Naive B cell (primary cell): Measurements from ENCODE around the gene DCTN1. TPM values are rescaled to one million over a fixed set of nuclear protein-coding genes. Genes with fewer than 3 reads are reported as not detected.

ENCODE experiments used
- ATAC-seq, 2 donors: fragments of 150-1000 bp; cut with Tn5 transposase; 2 replicates each; pipeline ENCODE4 v1.10.0; 2021; ENCODE audit warnings: low read depth in 2 of 2, mild to moderate bottlenecking in 2 of 2, moderate library complexity in 2 of 2
- DNase-seq: peaks from one replicate; pipeline ENCODE4 v3.0.0; 2022
- H3K27ac Mint-ChIP-seq, 6 donors: one replicate each; pipeline ENCODE4 v1.8.0; 2020 to 2022; ENCODE audit warnings: mild to moderate bottlenecking in 6 of 6, mixed read lengths in 6 of 6, moderate library complexity in 5 of 6, inconsistent platforms in 2 of 6
- H3K27me3 Mint-ChIP-seq, 3 donors: one replicate each; pipeline ENCODE4 v1.8.0; 2021 to 2022; ENCODE audit warnings: mixed read lengths in 3 of 3, mild to moderate bottlenecking in 1 of 3
- H3K36me3 Mint-ChIP-seq, 2 donors: one replicate each; pipeline ENCODE4 v1.8.0; 2020 to 2022; ENCODE audit warnings: mixed read lengths in 2 of 2, inconsistent platforms in 1 of 2, mild to moderate bottlenecking in 1 of 2
- H3K4me1 Mint-ChIP-seq, 3 donors: one replicate each; pipeline ENCODE4 v1.8.0; 2020 to 2022; ENCODE audit warnings: mixed read lengths in 3 of 3, inconsistent platforms in 1 of 3, mild to moderate bottlenecking in 1 of 3, moderate library complexity in 1 of 3
- H3K4me3 Mint-ChIP-seq, 8 donors: one replicate each; pipeline ENCODE4 v1.8.0; 2020 to 2022; ENCODE audit warnings: mild to moderate bottlenecking in 8 of 8, mixed read lengths in 8 of 8, moderate library complexity in 8 of 8, inconsistent platforms in 2 of 8
- H3K9me3 Mint-ChIP-seq, 7 donors: one replicate each; pipeline ENCODE4 v1.8.0; 2020 to 2022; ENCODE audit warnings: mixed read lengths in 7 of 7, mild to moderate bottlenecking in 5 of 7, inconsistent platforms in 2 of 7, moderate library complexity in 1 of 7
- polyA plus RNA-seq, 6 donors: library from polyadenylated mRNA; unstranded; fragments of 300-500 nt; fragmentation: Illumina TruSeq; gene quantifications; one replicate each; pipeline ENCODE4 v1.2.3, GENCODE V29; 2021; ENCODE audit warnings: low read depth in 6 of 6

DCTN1 gene
- polyA plus RNA-seq, 6 donors from 2014 or later = 43.0 to 91.1 (median 60.2) TPM

DNA sequence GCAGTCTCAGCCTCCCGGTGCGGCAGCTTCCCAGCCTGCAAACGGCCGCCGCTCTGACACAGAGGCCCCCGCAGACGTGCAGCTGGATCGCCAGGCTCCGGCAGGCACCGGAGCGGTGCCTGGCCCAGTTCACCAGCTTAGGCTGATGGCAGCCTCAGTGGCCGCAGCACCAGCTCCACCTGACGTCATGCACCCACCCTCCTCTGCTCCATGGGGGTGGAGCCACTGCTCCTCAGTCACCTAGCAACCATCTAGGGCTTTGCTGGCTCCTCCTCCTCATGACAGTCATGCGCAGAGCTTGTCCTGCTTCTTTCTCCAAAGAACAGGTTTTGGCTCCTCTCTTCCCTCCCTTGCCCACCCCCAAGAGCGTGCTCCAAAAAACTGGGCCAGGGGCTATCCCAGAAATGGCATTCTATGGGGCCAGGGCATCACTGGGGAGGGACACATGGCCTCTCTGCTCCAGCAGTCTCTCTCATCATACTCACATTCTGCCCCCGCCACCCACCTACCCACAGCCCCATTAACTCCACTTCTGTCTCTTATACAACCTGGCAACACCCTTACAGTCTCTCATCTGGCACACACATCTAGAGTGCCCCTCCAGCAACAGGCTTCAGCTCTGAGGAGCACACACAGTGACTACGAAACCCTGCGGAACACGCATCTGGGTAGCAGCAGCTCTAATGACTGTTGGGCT lies 5.5 kb downstream of the DCTN1 start:
- Mint-ChIP-seq H3K4me3 (no peak overlapping the region), H3K4me1 (peaks cover 14 to 29% (median 23%) of the 10 kb centered on the region in 3 donors), H3K27ac (no peak overlapping the region)

GRCh38 chr2:74373985-74374384 lies 6.1 kb downstream of the DCTN1 start:
- H3K4me3 Mint-ChIP-seq = no peak overlapping the region
- H3K27ac Mint-ChIP-seq = peak overlapping the region in 2 of 6 donors; percentile 59 to 80
- DNase-seq (no peak), ATAC-seq (no peak)
- H3K4me1 Mint-ChIP-seq = peaks cover 11 to 25% (median 22%) of the 10 kb centered on the region in 3 donors
- H3K27me3 Mint-ChIP-seq = no peaks in the 10 kb centered on the region
- peaks cover 4 to 43% of the 10 kb centered on the region in 2 donors for H3K36me3 Mint-ChIP-seq
- no peaks in the 10 kb centered on the region for H3K9me3 Mint-ChIP-seq

More for the DNA sequence above, 5.5 kb downstream of the DCTN1 start:
- peaks cover 0 to 39% of the 10 kb centered on the region in 2 donors for H3K36me3 Mint-ChIP-seq
- DNase-seq (no peak), ATAC-seq (no peak)
- no peaks in the 10 kb centered on the region for H3K27me3 Mint-ChIP-seq
- no peaks in the 10 kb centered on the region for H3K9me3 Mint-ChIP-seq

GRCh38 chr2:74373221-74373676 lies 6.9 kb downstream of the DCTN1 start:
- Mint-ChIP-seq H3K4me3 (no peak overlapping the region), H3K27me3 (no peaks in the 10 kb centered on the region), H3K4me1 (peaks cover 6 to 19% (median 17%) of the 10 kb centered on the region in 3 donors), H3K27ac (no peak overlapping the region), H3K36me3 (peaks cover 11 to 47% of the 10 kb centered on the region in 2 donors), H3K9me3 (no peaks in the 10 kb centered on the region)
- no peak for ATAC-seq
- DNase-seq = no peak

DNA sequence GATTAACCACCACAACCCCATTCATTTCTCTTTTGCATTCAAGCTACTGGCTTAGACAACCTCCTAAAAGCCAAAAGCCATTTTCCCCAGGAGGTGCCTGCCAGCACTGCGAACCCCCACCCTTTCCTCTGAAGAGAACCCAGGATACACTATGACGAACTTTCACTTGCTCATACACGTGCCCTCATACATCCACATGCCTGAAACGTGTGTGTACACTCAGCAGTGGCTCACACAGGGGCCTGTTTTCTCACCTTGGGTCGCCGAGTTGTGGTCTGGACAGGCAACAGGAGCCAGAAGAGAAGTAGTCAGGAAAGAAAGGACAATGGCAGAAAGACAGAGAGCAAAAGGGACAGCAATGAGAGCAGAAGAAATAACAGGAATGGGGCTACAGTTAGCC lies 7.4 kb downstream of the DCTN1 start:
- DNase-seq = no peak
- no peaks in the 10 kb centered on the region for H3K27me3 Mint-ChIP-seq
- H3K9me3 Mint-ChIP-seq = no peaks in the 10 kb centered on the region
- peak overlapping the region in 1 of 6 donors; percentile 21 for H3K27ac Mint-ChIP-seq
- ATAC-seq = no peak
- H3K36me3 Mint-ChIP-seq = peaks cover 16 to 47% of the 10 kb centered on the region in 2 donors
- H3K4me1 Mint-ChIP-seq = peaks cover 5 to 19% (median 17%) of the 10 kb centered on the region in 3 donors
- H3K4me3 Mint-ChIP-seq = no peak overlapping the region

DNA sequence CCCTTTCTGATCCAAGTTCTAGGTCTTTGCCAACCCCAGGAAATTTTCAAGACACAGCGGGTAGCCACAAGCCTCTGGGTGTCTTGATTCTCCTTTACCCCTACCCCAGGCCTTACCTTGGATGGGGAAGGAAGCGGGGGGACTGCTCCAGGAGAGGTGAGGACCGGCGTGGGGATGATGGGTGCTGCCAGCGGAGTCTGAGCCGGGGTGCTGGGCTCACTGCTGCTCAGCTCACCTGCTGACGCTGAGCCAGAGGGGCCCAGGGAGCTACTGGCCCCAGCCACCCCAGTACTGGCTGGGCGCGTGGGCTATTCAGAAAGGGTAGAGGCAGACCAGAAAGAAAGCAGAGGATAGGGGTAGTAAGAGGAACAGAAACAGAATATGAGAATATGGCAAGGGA lies 8.7 kb downstream of the DCTN1 start:
- Mint-ChIP-seq H3K27ac (peak overlapping the region in 1 of 6 donors; percentile 25), H3K9me3 (no peaks in the 10 kb centered on the region), H3K36me3 (peaks cover 27 to 43% of the 10 kb centered on the region in 2 donors), H3K4me1 (peaks cover 3 to 17% (median 14%) of the 10 kb centered on the region in 3 donors), H3K4me3 (no peak overlapping the region), H3K27me3 (no peaks in the 10 kb centered on the region)
- ATAC-seq (no peak), DNase-seq (no peak)

GRCh38 chr2:74369976-74370375 lies 10.1 kb downstream of the DCTN1 start:
- Mint-ChIP-seq H3K4me3 (no peak overlapping the region), H3K27me3 (no peaks in the 10 kb centered on the region), H3K9me3 (no peaks in the 10 kb centered on the region), H3K27ac (no peak overlapping the region), H3K4me1 (peaks cover 2 to 7% (median 4%) of the 10 kb centered on the region in 3 donors), H3K36me3 (peaks cover 30 to 53% of the 10 kb centered on the region in 2 donors)
- ATAC-seq (no peak), DNase-seq (no peak)

GRCh38 chr2:74368499-74368898 lies 11.6 kb downstream of the DCTN1 start:
- no peaks in the 10 kb centered on the region for H3K9me3 Mint-ChIP-seq
- no peaks in the 10 kb centered on the region for H3K27me3 Mint-ChIP-seq
- ATAC-seq = no peak
- H3K36me3 Mint-ChIP-seq = peaks cover 36 to 53% of the 10 kb centered on the region in 2 donors
- DNase-seq = no peak
- H3K27ac Mint-ChIP-seq = peak overlapping the region in 1 of 6 donors; percentile 9
- peaks cover 0 to 4% (median 0%) of the 10 kb centered on the region in 3 donors for H3K4me1 Mint-ChIP-seq
- no peak overlapping the region for H3K4me3 Mint-ChIP-seq

GRCh38 chr2:74367789-74368188 lies 12.3 kb downstream of the DCTN1 start:
- no peaks in the 10 kb centered on the region for H3K4me1 Mint-ChIP-seq
- ATAC-seq = no peak
- peaks cover 38 to 55% of the 10 kb centered on the region in 2 donors for H3K36me3 Mint-ChIP-seq
- H3K9me3 Mint-ChIP-seq = no peaks in the 10 kb centered on the region
- H3K4me3 Mint-ChIP-seq = no peak overlapping the region
- no peak overlapping the region for H3K27ac Mint-ChIP-seq
- no peak for DNase-seq
- no peaks in the 10 kb centered on the region for H3K27me3 Mint-ChIP-seq

GRCh38 chr2:74366036-74366435 lies 14.1 kb downstream of the DCTN1 start:
- DNase-seq (no peak), ATAC-seq (no peak)
- Mint-ChIP-seq H3K4me1 (no peaks in the 10 kb centered on the region), H3K4me3 (no peak overlapping the region), H3K27me3 (no peaks in the 10 kb centered on the region), H3K27ac (no peak overlapping the region), H3K36me3 (peaks cover 48 to 63% of the 10 kb centered on the region in 2 donors), H3K9me3 (no peaks in the 10 kb centered on the region)

DNA sequence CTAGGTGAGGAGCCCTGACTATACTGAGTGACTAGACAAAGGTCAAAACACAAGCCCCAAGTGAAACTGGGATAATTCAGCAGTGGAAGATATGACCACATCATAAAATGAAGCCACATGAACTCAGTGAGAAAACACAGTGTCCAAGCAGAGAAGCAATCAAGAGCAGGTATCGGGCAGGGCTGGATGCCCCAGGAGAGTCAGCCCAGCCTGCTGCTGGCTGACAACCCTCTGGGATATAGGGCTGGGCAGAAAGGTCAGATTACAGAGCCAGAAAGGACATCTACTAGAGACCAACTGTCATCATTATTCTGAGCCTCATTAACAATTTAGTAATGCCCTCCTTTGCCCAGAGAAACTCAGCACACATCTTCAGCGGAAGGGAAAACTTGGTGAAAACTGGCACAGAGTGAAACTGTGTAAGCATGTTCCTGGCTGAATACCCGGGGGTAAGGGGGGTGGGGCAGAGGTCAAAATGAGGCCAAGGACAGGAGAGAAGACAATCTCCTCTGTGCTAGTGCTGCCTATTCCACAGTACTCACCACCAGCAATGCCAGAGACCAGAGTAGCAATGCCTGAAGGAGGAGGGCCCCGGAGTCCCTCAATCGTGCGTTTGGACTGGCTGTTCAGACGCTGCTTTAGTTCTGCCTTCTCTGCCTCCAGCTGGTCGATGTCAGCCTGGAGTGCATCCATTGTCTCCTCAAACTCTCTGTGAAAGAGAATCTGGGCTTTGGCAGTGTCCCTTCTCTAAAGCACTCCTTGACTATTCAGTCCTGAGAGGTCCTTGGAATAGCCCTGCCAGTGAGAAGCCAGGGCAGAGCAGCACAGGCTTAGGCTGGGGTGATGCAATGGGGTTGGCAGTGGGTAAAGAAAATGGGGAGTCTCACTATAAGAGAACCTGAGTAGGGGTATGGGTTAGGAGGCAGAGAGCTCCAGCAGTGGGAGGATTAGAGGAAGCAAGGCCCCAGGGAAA lies 15.3 kb downstream of the DCTN1 start:
- Mint-ChIP-seq H3K27me3 (no peaks in the 10 kb centered on the region), H3K27ac (no peak overlapping the region), H3K36me3 (peaks cover 54 to 55% of the 10 kb centered on the region in 2 donors)

GRCh38 chr2:74361327-74361726 lies 18.8 kb downstream of the DCTN1 start:
- peaks cover 50 to 57% of the 10 kb centered on the region in 2 donors for H3K36me3 Mint-ChIP-seq
- ATAC-seq = no peak
- H3K4me1 Mint-ChIP-seq = peaks cover 0 to 4% (median 0%) of the 10 kb centered on the region in 3 donors
- H3K9me3 Mint-ChIP-seq = no peaks in the 10 kb centered on the region
- H3K27me3 Mint-ChIP-seq = no peaks in the 10 kb centered on the region
- peak overlapping the region in 2 of 6 donors; percentile 37 to 62 for H3K27ac Mint-ChIP-seq
- DNase-seq = no peak
- no peak overlapping the region for H3K4me3 Mint-ChIP-seq

More for the DNA sequence above, 15.3 kb downstream of the DCTN1 start:
- H3K4me3 Mint-ChIP-seq = no peak overlapping the region
- ATAC-seq (no peak), DNase-seq (no peak)
- no peaks in the 10 kb centered on the region for H3K4me1 Mint-ChIP-seq
- H3K9me3 Mint-ChIP-seq = no peaks in the 10 kb centered on the region

DNA sequence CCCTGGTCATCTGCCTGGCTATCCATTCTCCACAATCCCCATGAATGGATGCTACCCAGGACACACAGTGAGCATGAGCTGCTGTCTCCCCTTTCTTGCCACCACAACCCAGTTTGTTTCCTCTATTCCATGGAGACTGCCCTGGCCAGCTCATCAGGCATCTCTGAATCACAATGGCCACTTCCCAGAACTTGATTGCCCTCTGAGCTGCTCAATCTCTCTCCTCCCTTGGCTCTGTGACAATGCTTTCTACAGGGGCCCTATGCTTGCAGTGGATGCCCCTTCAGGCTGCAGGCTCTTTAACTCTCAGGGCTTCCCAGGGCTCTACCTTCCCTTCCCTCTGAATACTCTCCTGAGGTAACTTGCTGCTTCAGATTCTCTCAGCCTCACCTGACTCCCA lies 22.5 kb downstream of the DCTN1 start:
- no peak overlapping the region for H3K27ac Mint-ChIP-seq
- H3K36me3 Mint-ChIP-seq = peaks cover 43 to 45% of the 10 kb centered on the region in 2 donors
- H3K4me1 Mint-ChIP-seq = peaks cover 0 to 4% (median 0%) of the 10 kb centered on the region in 3 donors
- no peaks in the 10 kb centered on the region for H3K9me3 Mint-ChIP-seq
- no peaks in the 10 kb centered on the region for H3K27me3 Mint-ChIP-seq
- ATAC-seq (no peak), DNase-seq (no peak)
- H3K4me3 Mint-ChIP-seq = no peak overlapping the region

GRCh38 chr2:74349889-74350288 lies 30.2 kb downstream of the DCTN1 start:
- no peaks in the 10 kb centered on the region for H3K4me1 Mint-ChIP-seq
- no peaks in the 10 kb centered on the region for H3K9me3 Mint-ChIP-seq
- peak overlapping the region in 1 of 6 donors; percentile 58 for H3K27ac Mint-ChIP-seq
- no peaks in the 10 kb centered on the region for H3K27me3 Mint-ChIP-seq
- no peaks in the 10 kb centered on the region for H3K36me3 Mint-ChIP-seq
- no peak overlapping the region for H3K4me3 Mint-ChIP-seq
- no peak for DNase-seq
- no peak for ATAC-seq
